HEK293 (cell line): Measurements from ENCODE around the gene FHL3.

Experiments
- CTCF ChIA-PET: fragments of 350-600 bp; formaldehyde crosslinking; extraction: SDS; loops from one replicate; lab custom pipeline; 2021; ENCODE audit warnings: antibody characterized with exemption; lab: Yijun Ruan, JAX
- POLR2A ChIA-PET: fragments of 300-600 bp; formaldehyde crosslinking; extraction: SDS; loops from one replicate; lab custom pipeline; 2020; ENCODE audit warnings: antibody characterized with exemption, inconsistent platforms; lab: Yijun Ruan, JAX
- H3K27ac ChIP-seq: fragments of 200-500 bp; sonication (Bioruptor generic); 2 replicates; pipeline ENCODE4 v1.5.1; 2014; ENCODE audit warnings: low read depth, low read length, control low read depth, inconsistent platforms; ENCODE audit errors: extremely low read depth
- H3K36me3 ChIP-seq, 2 experiments: fragments of 200-500 bp in 1 of 2; sonication (Bioruptor generic) in 1 of 2; 1 replicate in 1 of 2; 2 replicates in 1 of 2; pipeline ENCODE4 v1.5.1; 2014 to 2017; ENCODE audit warnings: inconsistent platforms in 2 of 2, low read length in 2 of 2; ENCODE audit not compliant: control insufficient read depth in 2 of 2, insufficient read depth in 1 of 2
- H3K4me1 ChIP-seq: fragments of 200-500 bp; sonication (Bioruptor generic); 2 replicates; pipeline ENCODE4 v1.5.1; 2014; ENCODE audit warnings: mild to moderate bottlenecking, low read length, inconsistent platforms; ENCODE audit not compliant: control insufficient read depth, insufficient read depth
- H3K4me3 ChIP-seq: 2 replicates; pipeline ENCODE4 v1.5.1; 2011; ENCODE audit warnings: low read depth, mild to moderate bottlenecking, control low read depth, low read length, moderate library complexity
- H3K9me3 ChIP-seq: fragments of 200-500 bp; sonication (Bioruptor generic); 2 replicates; pipeline ENCODE4 v1.5.1; 2014; ENCODE audit warnings: low read depth, low read length, inconsistent platforms; ENCODE audit not compliant: control insufficient read depth, insufficient read depth
- CTCF ChIP-seq: fragments of 450-650 bp; formaldehyde crosslinking; IDR thresholded peaks from 2 replicates; pipeline ENCODE4 v1.5.1; 2016; ENCODE audit warnings: missing biosample characterization, missing genetic modification characterization
- IKZF3 ChIP-seq: fragments of 450-650 bp; IDR thresholded peaks from 2 replicates; pipeline ENCODE4 v1.5.0; 2018; ENCODE audit warnings: missing biosample characterization, mild to moderate bottlenecking, missing genetic modification characterization, moderate library complexity
- KLF16 ChIP-seq: fragments of 450-650 bp; formaldehyde crosslinking; IDR thresholded peaks from 2 replicates; pipeline ENCODE4 v1.5.1; 2017; ENCODE audit warnings: missing biosample characterization, missing genetic modification characterization
- OSR2 ChIP-seq: fragments of 450-650 bp; formaldehyde crosslinking; IDR thresholded peaks from 2 replicates; pipeline ENCODE4 v1.5.1; 2016; ENCODE audit warnings: missing biosample characterization, missing genetic modification characterization
- RBAK ChIP-seq: fragments of 450-650 bp; formaldehyde crosslinking; IDR thresholded peaks from 2 replicates; pipeline ENCODE4 v1.5.1; 2016; ENCODE audit warnings: missing biosample characterization, missing genetic modification characterization
- SP2 ChIP-seq: fragments of 450-650 bp; formaldehyde crosslinking; IDR thresholded peaks from 2 replicates; pipeline ENCODE4 v1.5.1; 2016; ENCODE audit warnings: missing biosample characterization, missing genetic modification characterization
- YY1 ChIP-seq: fragments of 450-650 bp; formaldehyde crosslinking; IDR thresholded peaks from 2 replicates; pipeline ENCODE4 v1.5.1; 2018; ENCODE audit warnings: missing biosample characterization, missing genetic modification characterization
- ZEB2 ChIP-seq: fragments of 450-650 bp; formaldehyde crosslinking; IDR thresholded peaks from 2 replicates; pipeline ENCODE4 v1.5.1; 2016; ENCODE audit warnings: missing biosample characterization, missing genetic modification characterization
- ZNF221 ChIP-seq: fragments of 450-650 bp; formaldehyde crosslinking; IDR thresholded peaks from 2 replicates; pipeline ENCODE4 v1.5.1; 2017; ENCODE audit warnings: missing biosample characterization, missing genetic modification characterization, borderline replicate concordance
- ZNF366 ChIP-seq: fragments of 450-650 bp; formaldehyde crosslinking; conservative IDR thresholded peaks from 2 replicates; pipeline ENCODE4 v1.5.1; 2016; ENCODE audit warnings: missing biosample characterization, missing genetic modification characterization
- ZNF48 ChIP-seq: fragments of 450-650 bp; formaldehyde crosslinking; IDR thresholded peaks from 2 replicates; pipeline ENCODE4 v1.5.1; 2016; ENCODE audit warnings: missing biosample characterization, missing genetic modification characterization
- ZNF555 ChIP-seq: fragments of 450-650 bp; formaldehyde crosslinking; conservative IDR thresholded peaks from 2 replicates; pipeline ENCODE4 v1.5.1; 2017; ENCODE audit warnings: missing biosample characterization, mild to moderate bottlenecking, missing genetic modification characterization, inconsistent platforms
- ZNF580 ChIP-seq: fragments of 450-650 bp; formaldehyde crosslinking; IDR thresholded peaks from 2 replicates; pipeline ENCODE4 v1.5.1; 2016; ENCODE audit warnings: missing biosample characterization, missing genetic modification characterization
- ZNF596 ChIP-seq: fragments of 450-650 bp; IDR thresholded peaks from 2 replicates; pipeline ENCODE4 v1.5.0; 2018; ENCODE audit warnings: missing biosample characterization, mild to moderate bottlenecking, missing genetic modification characterization, moderate library complexity
- ZNF600 ChIP-seq: fragments of 450-650 bp; formaldehyde crosslinking; IDR thresholded peaks from 2 replicates; pipeline ENCODE4 v1.5.1; 2016; ENCODE audit warnings: missing biosample characterization, missing genetic modification characterization
- ZNF626 ChIP-seq: fragments of 450-650 bp; sonication (Bioruptor Pico); formaldehyde crosslinking; IDR thresholded peaks from 2 replicates; pipeline ENCODE4 v1.5.1; 2018; ENCODE audit warnings: missing biosample characterization, missing genetic modification characterization, inconsistent platforms
- ZNF654 ChIP-seq: fragments of 450-650 bp; formaldehyde crosslinking; IDR thresholded peaks from 2 replicates; pipeline ENCODE4 v1.5.1; 2016; ENCODE audit warnings: low read depth, missing biosample characterization, missing genetic modification characterization
- ZSCAN30 ChIP-seq: fragments of 450-650 bp; IDR thresholded peaks from 2 replicates; pipeline ENCODE4 v1.5.1; 2018; ENCODE audit warnings: missing biosample characterization, mild to moderate bottlenecking, missing genetic modification characterization, moderate library complexity
- TF ChIP-seq, protein P1 (sequence below): fragments of 450-650 bp; formaldehyde crosslinking; IDR thresholded peaks from 2 replicates; pipeline ENCODE4 v1.5.1; 2017; ENCODE audit warnings: missing biosample characterization, missing genetic modification characterization
- TF ChIP-seq, protein P2 (sequence below): fragments of 450-650 bp; formaldehyde crosslinking; IDR thresholded peaks from 2 replicates; pipeline ENCODE4 v1.5.1; 2016; ENCODE audit warnings: missing biosample characterization, missing genetic modification characterization
- TF ChIP-seq, protein P3 (sequence below): fragments of 450-650 bp; formaldehyde crosslinking; optimal IDR thresholded peaks from 2 replicates; pipeline ENCODE3; 2016; ENCODE audit warnings: missing biosample characterization, mild to moderate bottlenecking, missing genetic modification characterization
- TF ChIP-seq, protein P4 (sequence below): fragments of 450-650 bp; formaldehyde crosslinking; IDR thresholded peaks from 2 replicates; pipeline ENCODE4 v1.5.1; 2016; ENCODE audit warnings: missing biosample characterization, missing genetic modification characterization

FHL3 gene

GRCh38 chr1:38044221-38045215 lies 39.2 kb upstream of the FHL3 start:
- Histone ChIP-seq H3K9me3 (no peaks in the 10 kb centered on the region), H3K4me3 (peak overlapping the region; percentile 7; the same call in 1 of the 2 replicates), H3K27ac (no peak overlapping the region), H3K36me3 (no peaks in the 10 kb centered on the region), H3K4me1 (no peaks in the 10 kb centered on the region)
- CTCF ChIA-PET = interaction anchor here (0.7 to 1.4 kb wide), 3 partner anchors 17 to 1043 kb away, joined by 3 read pairs; no protein-coding TSS in a partner anchor
- POLR2A ChIA-PET = no interaction called here
- TF ChIP-seq, protein P1, sequence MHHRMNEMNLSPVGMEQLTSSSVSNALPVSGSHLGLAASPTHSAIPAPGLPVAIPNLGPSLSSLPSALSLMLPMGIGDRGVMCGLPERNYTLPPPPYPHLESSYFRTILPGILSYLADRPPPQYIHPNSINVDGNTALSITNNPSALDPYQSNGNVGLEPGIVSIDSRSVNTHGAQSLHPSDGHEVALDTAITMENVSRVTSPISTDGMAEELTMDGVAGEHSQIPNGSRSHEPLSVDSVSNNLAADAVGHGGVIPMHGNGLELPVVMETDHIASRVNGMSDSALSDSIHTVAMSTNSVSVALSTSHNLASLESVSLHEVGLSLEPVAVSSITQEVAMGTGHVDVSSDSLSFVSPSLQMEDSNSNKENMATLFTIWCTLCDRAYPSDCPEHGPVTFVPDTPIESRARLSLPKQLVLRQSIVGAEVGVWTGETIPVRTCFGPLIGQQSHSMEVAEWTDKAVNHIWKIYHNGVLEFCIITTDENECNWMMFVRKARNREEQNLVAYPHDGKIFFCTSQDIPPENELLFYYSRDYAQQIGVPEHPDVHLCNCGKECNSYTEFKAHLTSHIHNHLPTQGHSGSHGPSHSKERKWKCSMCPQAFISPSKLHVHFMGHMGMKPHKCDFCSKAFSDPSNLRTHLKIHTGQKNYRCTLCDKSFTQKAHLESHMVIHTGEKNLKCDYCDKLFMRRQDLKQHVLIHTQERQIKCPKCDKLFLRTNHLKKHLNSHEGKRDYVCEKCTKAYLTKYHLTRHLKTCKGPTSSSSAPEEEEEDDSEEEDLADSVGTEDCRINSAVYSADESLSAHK (tag by site-specific recombination) = no peak
- TF ChIP-seq IKZF3 (tag by site-specific recombination) (0 out of 2 replicates have a peak, but pooled peaks have one; percentile 47), ZNF596 (no peak), OSR2 (tag by site-specific recombination) (no peak)

DNA sequence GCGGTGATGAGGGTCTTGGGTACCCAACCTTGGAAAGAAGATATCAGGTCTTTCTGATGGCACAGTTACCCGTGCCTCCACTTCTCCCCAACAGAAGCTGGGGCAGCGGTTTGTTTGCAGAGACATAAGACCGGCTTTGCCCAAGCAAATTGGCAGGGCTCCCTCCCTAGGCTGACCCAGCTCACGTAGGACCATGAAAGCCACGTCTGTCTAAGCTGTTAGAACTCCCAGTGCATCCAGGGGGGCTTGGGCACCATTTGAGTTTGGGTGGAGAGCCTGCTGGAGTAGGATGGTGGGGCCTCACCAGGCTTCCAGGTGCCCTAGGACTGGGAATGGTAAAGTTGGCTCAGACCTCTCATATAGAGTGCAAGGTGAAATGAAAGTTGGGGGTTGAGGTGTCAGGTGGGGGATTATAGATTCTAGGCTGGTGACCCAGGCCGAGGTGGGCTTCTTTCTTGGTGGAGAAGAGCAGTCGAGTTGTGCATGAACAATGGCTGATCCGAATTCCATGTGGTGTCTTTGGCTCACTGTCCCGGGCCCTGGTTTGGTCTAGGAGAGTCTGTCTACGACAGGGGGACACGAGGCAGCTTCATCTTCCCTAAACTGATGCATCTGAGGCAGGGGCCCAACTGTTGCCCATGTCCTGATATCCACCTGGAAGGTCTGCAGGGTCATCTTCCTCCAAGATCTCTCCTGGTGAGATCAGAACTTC lies 37.9 kb upstream of the FHL3 start:
- TF ChIP-seq ZNF654 (no peak), ZNF48 (tag by site-specific recombination) (no peak), ZNF600 (tag by site-specific recombination) (no peak), ZEB2 (no peak), ZNF580 (tag by site-specific recombination) (no peak), ZNF626 (tag by site-specific recombination) (no peak), YY1 (no peak), RBAK (tag by site-specific recombination) (no peak), KLF16 (tag by site-specific recombination) (no peak), ZNF555 (no peak), ZNF221 (tag by site-specific recombination) (no peak), ZNF366 (tag by site-specific recombination) (no peak), ZSCAN30 (tag by site-specific recombination) (no peak), SP2 (tag by site-specific recombination) (no peak), CTCF (tag by site-specific recombination) (no peak)
- TF ChIP-seq, protein P2, sequence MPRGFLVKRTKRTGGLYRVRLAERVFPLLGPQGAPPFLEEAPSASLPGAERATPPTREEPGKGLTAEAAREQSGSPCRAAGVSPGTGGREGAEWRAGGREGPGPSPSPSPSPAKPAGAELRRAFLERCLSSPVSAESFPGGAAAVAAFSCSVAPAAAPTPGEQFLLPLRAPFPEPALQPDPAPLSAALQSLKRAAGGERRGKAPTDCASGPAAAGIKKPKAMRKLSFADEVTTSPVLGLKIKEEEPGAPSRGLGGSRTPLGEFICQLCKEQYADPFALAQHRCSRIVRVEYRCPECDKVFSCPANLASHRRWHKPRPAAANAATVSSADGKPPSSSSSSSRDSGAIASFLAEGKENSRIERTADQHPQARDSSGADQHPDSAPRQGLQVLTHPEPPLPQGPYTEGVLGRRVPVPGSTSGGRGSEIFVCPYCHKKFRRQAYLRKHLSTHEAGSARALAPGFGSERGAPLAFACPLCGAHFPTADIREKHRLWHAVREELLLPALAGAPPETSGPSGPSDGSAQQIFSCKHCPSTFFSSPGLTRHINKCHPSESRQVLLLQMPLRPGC = no peak
- TF ChIP-seq, protein P3, sequence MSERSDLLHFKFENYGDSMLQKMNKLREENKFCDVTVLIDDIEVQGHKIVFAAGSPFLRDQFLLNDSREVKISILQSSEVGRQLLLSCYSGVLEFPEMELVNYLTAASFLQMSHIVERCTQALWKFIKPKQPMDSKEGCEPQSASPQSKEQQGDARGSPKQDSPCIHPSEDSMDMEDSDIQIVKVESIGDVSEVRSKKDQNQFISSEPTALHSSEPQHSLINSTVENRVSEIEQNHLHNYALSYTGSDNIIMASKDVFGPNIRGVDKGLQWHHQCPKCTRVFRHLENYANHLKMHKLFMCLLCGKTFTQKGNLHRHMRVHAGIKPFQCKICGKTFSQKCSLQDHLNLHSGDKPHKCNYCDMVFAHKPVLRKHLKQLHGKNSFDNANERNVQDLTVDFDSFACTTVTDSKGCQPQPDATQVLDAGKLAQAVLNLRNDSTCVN (tag by site-specific recombination) = no peak
- TF ChIP-seq, protein P4, sequence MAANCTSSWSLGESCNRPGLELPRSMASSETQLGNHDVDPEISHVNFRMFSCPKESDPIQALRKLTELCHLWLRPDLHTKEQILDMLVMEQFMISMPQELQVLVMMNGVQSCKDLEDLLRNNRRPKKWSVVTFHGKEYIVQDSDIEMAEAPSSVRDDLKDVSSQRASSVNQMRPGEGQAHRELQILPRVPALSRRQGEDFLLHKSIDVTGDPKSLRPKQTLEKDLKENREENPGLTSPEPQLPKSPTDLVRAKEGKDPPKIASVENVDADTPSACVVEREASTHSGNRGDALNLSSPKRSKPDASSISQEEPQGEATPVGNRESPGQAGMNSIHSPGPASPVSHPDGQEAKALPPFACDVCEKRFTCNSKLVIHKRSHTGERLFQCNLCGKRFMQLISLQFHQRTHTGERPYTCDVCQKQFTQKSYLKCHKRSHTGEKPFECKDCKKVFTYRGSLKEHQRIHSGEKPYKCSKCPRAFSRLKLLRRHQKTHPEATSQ (tag by site-specific recombination) = no peak
- Histone ChIP-seq H3K36me3 (no peaks in the 10 kb centered on the region), H3K4me3 (no peak overlapping the region), H3K27ac (no peak overlapping the region), H3K4me1 (no peaks in the 10 kb centered on the region), H3K9me3 (no peaks in the 10 kb centered on the region)
- ChIA-PET POLR2A (interaction anchor here (0.6 kb wide), 1 partner anchor 263 kb away, joined by 3 read pairs; no protein-coding TSS in a partner anchor), CTCF (interaction anchor here (0.6 to 1.4 kb wide), 3 partner anchors 10 to 19 kb away, joined by 3 to 4 read pairs (median 4); no protein-coding TSS in a partner anchor)
